ENCODE measurements around the gene OR4A47. TPM values are rescaled to one million over a fixed set of nuclear protein-coding genes. Genes with fewer than 3 reads are reported as not detected.
"Not testable (repeated sequence)": the region's sequence is repeated elsewhere in the genome, so short reads cannot be mapped to it uniquely, and the experiment has no call there.

Gene OR4A47, protein sequence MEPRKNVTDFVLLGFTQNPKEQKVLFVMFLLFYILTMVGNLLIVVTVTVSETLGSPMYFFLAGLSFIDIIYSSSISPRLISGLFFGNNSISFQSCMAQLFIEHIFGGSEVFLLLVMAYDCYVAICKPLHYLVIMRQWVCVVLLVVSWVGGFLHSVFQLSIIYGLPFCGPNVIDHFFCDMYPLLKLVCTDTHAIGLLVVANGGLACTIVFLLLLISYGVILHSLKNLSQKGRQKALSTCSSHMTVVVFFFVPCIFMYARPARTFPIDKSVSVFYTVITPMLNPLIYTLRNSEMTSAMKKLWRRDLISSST
- not detected for total RNA-seq

- DNase-seq (ENCODE audit: low spot score): not testable (repeated sequence)
Observed at GRCh38 chr11:48488493-48488892, at the start of gene OR4A47. Gene OR4A47, plus strand, starts transcription at chr11:48488793. Its CDS starts 0 bp downstream, at chr11:48488793.

DNA sequence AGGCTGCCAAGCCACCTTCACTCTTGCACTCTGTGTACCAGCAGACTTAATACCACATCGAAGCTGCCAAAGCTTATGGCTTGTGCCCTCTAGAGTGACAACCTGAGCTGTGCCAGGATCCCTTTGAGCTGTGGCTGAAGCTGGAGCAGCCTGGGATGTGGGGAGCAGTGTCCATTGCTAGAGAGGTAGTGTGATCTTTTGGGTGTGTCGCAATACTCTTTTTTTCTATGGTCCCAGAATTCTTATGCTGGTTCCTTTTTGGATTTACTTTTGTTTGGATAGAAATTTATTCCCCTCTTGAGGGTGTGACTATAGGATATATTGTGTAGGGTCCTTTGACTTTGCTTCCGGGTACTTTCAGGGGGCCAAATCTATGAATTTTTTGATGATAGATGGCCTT, 32.7 kb upstream of the OR4A47 start:
- not testable (repeated sequence) for DNase-seq (ENCODE audit: low spot score)

DNA sequence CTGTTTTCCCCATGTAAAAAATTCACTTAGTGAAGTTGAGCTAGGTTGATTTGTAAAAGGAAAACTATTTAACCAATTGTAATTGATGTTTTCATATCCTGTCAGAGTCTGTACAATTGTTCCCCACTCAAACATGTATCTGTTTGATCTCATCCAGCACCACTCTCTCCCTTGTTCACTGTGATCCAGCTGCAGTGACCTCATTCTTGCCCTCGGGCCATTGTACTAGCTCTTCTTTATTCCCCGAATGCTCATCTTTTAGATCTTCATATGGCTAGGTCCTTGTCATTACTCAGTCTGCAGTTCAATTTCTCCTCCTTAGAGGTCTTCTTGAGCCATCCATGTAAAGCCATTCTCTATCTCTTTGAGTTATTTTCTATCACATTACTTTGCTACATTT, 14.6 kb upstream of the OR4A47 start:
- DNase-seq (ENCODE audit: low spot score): not testable (repeated sequence)

- DNase-seq (ENCODE audit: low spot score): not testable (repeated sequence)
Observed at GRCh38 chr11:48474703-48475102, 13.9 kb upstream of the OR4A47 start.

DNA sequence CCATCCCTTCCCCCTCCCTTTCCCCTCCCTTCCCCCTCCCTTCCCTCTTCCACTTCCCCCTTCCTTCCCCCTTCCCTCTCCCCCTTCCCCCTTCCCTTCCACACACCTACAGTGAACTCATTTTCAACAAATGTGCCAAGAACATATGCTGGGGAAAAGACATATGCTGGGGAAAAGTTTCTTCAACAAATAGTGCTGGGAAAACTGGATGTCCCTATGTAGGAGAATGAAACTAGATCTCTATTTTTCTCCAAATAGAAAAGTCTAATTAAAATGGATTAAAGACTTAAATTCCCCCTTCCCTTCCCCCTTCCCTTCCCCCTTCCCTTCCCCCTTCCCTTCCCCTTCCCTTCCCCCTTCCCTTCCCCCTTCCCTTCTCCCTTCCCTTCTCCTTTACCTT, 17.6 kb downstream of the OR4A47 start:
- DNase-seq (ENCODE audit: low spot score): not testable (repeated sequence)

GRCh38 chr11:48538991-48539390, 50.4 kb downstream of the OR4A47 start:
- DNase-seq (ENCODE audit: low spot score): no peak

Other genes with a start within 250 kb of the OR4A47 start
- gene OR4X2, start 243.7 kb upstream of the OR4A47 start, total RNA-seq: not detected
- gene OR4X1, start 224.9 kb upstream of the OR4A47 start, total RNA-seq: not detected
- not detected for gene OR4S1, start 182.6 kb upstream of the OR4A47 start, total RNA-seq
- not detected for gene OR4C3, start 163.9 kb upstream of the OR4A47 start, total RNA-seq
- not detected for gene OR4C5, start 122.3 kb upstream of the OR4A47 start, total RNA-seq